CD14-positive monocyte (primary cell): Measurements from ENCODE around the gene DDX39A. TPM values are rescaled to one million over a fixed set of nuclear protein-coding genes. Genes with fewer than 3 reads are reported as not detected.

Experiments used
- DNase-seq, 3 donors: peaks; one replicate each; pipeline ENCODE4 v3.0.0-alpha.2; 2011 to 2022
- H2AFZ ChIP-seq: 2 replicates; pipeline ENCODE4 v1.6.0; 2012; ENCODE audit warnings: mild to moderate bottlenecking, low read depth, low read length, inconsistent platforms; ENCODE audit not compliant: insufficient read depth, poor library complexity, severe bottlenecking
- H3K27ac ChIP-seq, 2 donors: 1 replicate in 1 of 2; 2 replicates in 1 of 2; pipeline ENCODE4 v1.5.1; 2012 to 2013; ENCODE audit warnings: low read length in 2 of 2, control low read depth in 1 of 2, inconsistent platforms in 1 of 2, low read depth in 1 of 2, mild to moderate bottlenecking in 1 of 2
- H3K27me3 ChIP-seq, 2 donors: one replicate each; pipeline versions ENCODE4 v1.6.0 to v1.6.1; 2011 to 2013; ENCODE audit warnings: low read length in 2 of 2; ENCODE audit not compliant: control insufficient read depth in 2 of 2, insufficient read depth in 2 of 2
- H3K36me3 ChIP-seq, 2 donors: replicated peaks in 1 of 2; 1 replicate in 1 of 2; 2 replicates in 1 of 2; pipeline versions ENCODE4 v1.5.1 to v1.6.1; 2012 to 2013; ENCODE audit warnings: low read length in 2 of 2, control low read depth in 1 of 2, inconsistent platforms in 1 of 2, mild to moderate bottlenecking in 1 of 2; ENCODE audit not compliant: insufficient read depth in 2 of 2, control insufficient read depth in 1 of 2
- H3K4me1 ChIP-seq, 2 donors: 1 replicate in 1 of 2; 2 replicates in 1 of 2; pipeline versions ENCODE4 v1.5.1 to v1.6.1; 2012 to 2013; ENCODE audit warnings: low read length in 2 of 2, control low read depth in 1 of 2, inconsistent platforms in 1 of 2, mild to moderate bottlenecking in 1 of 2, moderate library complexity in 1 of 2; ENCODE audit not compliant: insufficient read depth in 2 of 2, control insufficient read depth in 1 of 2
- H3K4me2 ChIP-seq: replicated peaks from 2 replicates; pipeline ENCODE3; 2012; ENCODE audit warnings: low read length, moderate library complexity, mild to moderate bottlenecking; ENCODE audit not compliant: poor library complexity, severe bottlenecking; ENCODE audit errors: extremely low read depth
- H3K4me3 ChIP-seq, 3 experiments: fragments of 200-600 bp in 1 of 3; sonication (generic) in 1 of 3; replicated peaks in 1 of 3; 1 replicate in 2 of 3; 2 replicates in 1 of 3; pipeline ENCODE4 v1.5.1; 2011 to 2013; ENCODE audit warnings: low read length in 3 of 3, mild to moderate bottlenecking in 3 of 3, control low read depth in 2 of 3, low read depth in 2 of 3, inconsistent platforms in 1 of 3, moderate library complexity in 1 of 3
- H3K79me2 ChIP-seq: 2 replicates; pipeline ENCODE4 v1.6.0; 2012; ENCODE audit warnings: mild to moderate bottlenecking, control low read depth, inconsistent platforms, low read length, moderate library complexity; ENCODE audit not compliant: insufficient read depth
- H3K9ac ChIP-seq: 2 replicates; pipeline ENCODE4 v1.6.0; 2017; ENCODE audit warnings: low read length, mild to moderate bottlenecking; ENCODE audit not compliant: insufficient read depth, poor library complexity, severe bottlenecking
- H3K9me3 ChIP-seq, 2 donors: replicated peaks in 1 of 2; 1 replicate in 1 of 2; 2 replicates in 1 of 2; pipeline versions ENCODE4 v1.5.1 to v1.6.1; 2012 to 2013; ENCODE audit warnings: low read length in 2 of 2, control low read depth in 1 of 2; ENCODE audit not compliant: control insufficient read depth in 1 of 2, insufficient read depth in 1 of 2
- H4K20me1 ChIP-seq: 2 replicates; pipeline ENCODE4 v1.6.0; 2012; ENCODE audit warnings: mild to moderate bottlenecking, low read length, control low read depth, moderate library complexity; ENCODE audit not compliant: insufficient read depth
- H3K27ac Mint-ChIP-seq, 7 donors: one replicate each; pipeline ENCODE4 v1.8.0; 2020; ENCODE audit warnings: mild to moderate bottlenecking in 7 of 7, mixed read lengths in 7 of 7, moderate library complexity in 6 of 7, inconsistent platforms in 2 of 7
- H3K27me3 Mint-ChIP-seq, 3 donors: one replicate each; pipeline ENCODE4 v1.8.0; 2021 to 2022; ENCODE audit warnings: low read depth in 3 of 3, mild to moderate bottlenecking in 3 of 3, mixed read lengths in 3 of 3, moderate library complexity in 3 of 3, inconsistent platforms in 1 of 3
- H3K36me3 Mint-ChIP-seq, 2 donors: one replicate each; pipeline ENCODE4 v1.8.0; 2020; ENCODE audit warnings: mixed read lengths in 2 of 2, inconsistent platforms in 1 of 2, mild to moderate bottlenecking in 1 of 2
- H3K4me1 Mint-ChIP-seq: one replicate; pipeline ENCODE4 v1.8.0; 2020; ENCODE audit warnings: mild to moderate bottlenecking, mixed read lengths
- H3K4me3 Mint-ChIP-seq, 2 donors: one replicate each; pipeline ENCODE4 v1.8.0; 2020; ENCODE audit warnings: mild to moderate bottlenecking in 2 of 2, mixed read lengths in 2 of 2, moderate library complexity in 1 of 2
- H3K9me3 Mint-ChIP-seq, 7 donors: one replicate each; pipeline ENCODE4 v1.8.0; 2020 to 2022; ENCODE audit warnings: mixed read lengths in 7 of 7, mild to moderate bottlenecking in 6 of 7, moderate library complexity in 6 of 7, inconsistent platforms in 2 of 7
- CTCF ChIP-seq: fragments of 200-600 bp; IDR thresholded peaks from one replicate; pipeline ENCODE4 v1.8.0; 2022; ENCODE audit warnings: antibody characterized with exemption, mild to moderate bottlenecking
- WGBS: methylation state at CpG from one replicate; pipeline ENCODE4 v1.1.5; 2013; ENCODE audit warnings: missing lambda C conversion rate; ENCODE audit not compliant: insufficient coverage; 5-methylcytosine and 5-hydroxymethylcytosine counted together
- intact Hi-C, 2 donors: fragments of 100-400 bp; cut with micrococcal nuclease; formaldehyde crosslinking; loops; one replicate each; pipeline versions ENCODE4 v1.15.0 to v1.15.1; 2023
- polyA plus RNA-seq, 3 donors: library from polyadenylated mRNA; depleted of rRNA in 1 of 3; unstranded in 2 of 3; stranded (reverse) in 1 of 3; fragments of 300-500 nt in 2 of 3; fragments of >200 nt in 1 of 3; fragmentation: Illumina TruSeq in 2 of 3; gene quantifications; 1 replicate in 2 of 3; 2 replicates in 1 of 3; pipeline ENCODE4 v1.2.3, GENCODE V29; 2012 to 2021

The DDX39A gene
- polyA plus RNA-seq, 3 donors: 78.7 to 187 (median 83.5) TPM

DNA sequence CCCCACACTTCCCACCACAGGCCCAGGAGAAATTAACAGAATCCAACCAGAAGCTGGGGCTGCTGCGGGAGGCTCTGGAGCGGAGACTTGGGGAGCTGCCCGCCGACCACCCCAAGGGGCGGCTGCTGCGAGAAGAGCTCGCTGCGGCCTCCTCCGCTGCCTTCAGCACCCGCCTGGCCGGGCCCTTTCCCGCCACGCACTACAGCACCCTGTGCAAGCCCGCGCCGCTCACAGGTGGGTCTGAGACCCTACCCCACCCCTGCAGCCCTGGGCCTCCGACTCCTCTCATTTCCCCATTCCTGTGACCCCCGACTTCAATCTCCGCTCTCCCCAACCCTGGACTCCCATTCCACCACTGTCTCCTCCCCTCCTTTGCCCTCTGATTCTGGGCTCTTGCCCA is 31.7 kb upstream of the DDX39A start:
- Histone ChIP-seq H4K20me1 (peaks cover 69% of the 10 kb centered on the region), H3K27me3 (no peaks in the 10 kb centered on the region), H3K4me1 (no peaks in the 10 kb centered on the region), H3K27ac (no peak overlapping the region), H3K4me3 (no peak overlapping the region), H3K9me3 (peaks cover 0 to 5% of the 10 kb centered on the region in 2 donors), H2AFZ (no peak overlapping the region), H3K4me2 (no peak overlapping the region), H3K79me2 (peaks cover 27% of the 10 kb centered on the region), H3K36me3 (peaks cover 80 to 97% of the 10 kb centered on the region in 2 donors), H3K9ac (no peak overlapping the region)
- no peak for TF ChIP-seq CTCF
- no peaks in the 10 kb centered on the region for H3K27me3 Mint-ChIP-seq
- H3K9me3 Mint-ChIP-seq: peaks cover 0 to 8% (median 0%) of the 10 kb centered on the region in 7 donors
- peaks cover 80 to 98% of the 10 kb centered on the region in 2 donors for H3K36me3 Mint-ChIP-seq
- 97% methylated on average over 16 of the region's 19 CpGs for WGBS
- no peak overlapping the region for H3K4me3 Mint-ChIP-seq
- intact Hi-C loops: no loop called here
- DNase-seq: no peak
- peaks cover 3% of the 10 kb centered on the region for H3K4me1 Mint-ChIP-seq
- H3K27ac Mint-ChIP-seq: peak overlapping the region in 2 of 7 donors; percentile 15 to 46

DNA sequence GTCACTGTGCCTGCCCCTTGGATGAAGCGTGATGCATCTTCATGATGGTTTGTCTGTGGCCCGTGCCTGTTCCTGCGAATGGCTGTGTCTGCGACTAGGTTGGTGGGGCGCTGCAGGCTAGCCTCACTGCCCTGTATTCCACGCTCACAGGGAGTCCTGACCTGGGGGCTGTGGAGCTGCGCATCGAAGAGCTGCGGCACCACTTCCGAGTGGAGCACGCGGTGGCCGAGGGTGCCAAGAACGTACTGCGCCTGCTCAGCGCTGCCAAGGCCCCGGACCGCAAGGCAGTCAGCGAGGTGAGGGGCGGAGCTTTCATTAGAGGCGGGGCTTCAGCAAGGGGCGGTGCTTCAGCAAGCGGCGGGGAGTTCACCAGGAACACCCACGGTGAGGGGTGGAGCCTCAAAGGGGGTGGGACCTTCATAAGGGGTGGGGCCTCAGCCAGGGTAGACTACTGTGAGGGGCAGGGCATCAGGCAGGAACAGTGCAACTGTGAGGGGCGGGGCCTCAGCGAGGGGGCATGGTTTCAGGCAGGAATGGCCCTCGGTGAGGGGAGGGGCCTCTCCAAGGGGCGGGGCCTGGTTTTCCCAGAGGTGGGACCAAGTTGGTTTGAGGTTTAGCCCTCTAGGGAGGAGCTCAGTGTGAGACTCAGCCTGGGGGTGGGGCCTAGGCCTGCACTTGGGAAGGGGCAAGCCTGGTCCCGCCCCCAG is 31.2 kb upstream of the DDX39A start:
- H3K9ac ChIP-seq: no peak overlapping the region
- peaks cover 68% of the 10 kb centered on the region for H4K20me1 ChIP-seq
- peaks cover 3% of the 10 kb centered on the region for H3K4me1 Mint-ChIP-seq
- peak overlapping the region in 1 of 2 donors; percentile 26 for H3K27ac ChIP-seq
- H3K4me1 ChIP-seq: no peaks in the 10 kb centered on the region
- WGBS: 93% methylated on average over 25 of the region's 30 CpGs
- peak overlapping the region in 3 of 7 donors; percentile 60 to 73 (median 67) for H3K27ac Mint-ChIP-seq
- H3K4me3 Mint-ChIP-seq: no peak overlapping the region
- H3K9me3 Mint-ChIP-seq: peaks cover 0 to 8% (median 0%) of the 10 kb centered on the region in 7 donors
- H3K36me3 ChIP-seq: peaks cover 82 to 97% of the 10 kb centered on the region in 2 donors
- no peak overlapping the region for H2AFZ ChIP-seq
- no peaks in the 10 kb centered on the region for H3K27me3 Mint-ChIP-seq
- peak; percentile 33 to 57 (median 54) for DNase-seq
- intact Hi-C loops: no loop called here
- no peak overlapping the region for H3K4me2 ChIP-seq
- peaks cover 79 to 98% of the 10 kb centered on the region in 2 donors for H3K36me3 Mint-ChIP-seq
- H3K9me3 ChIP-seq: peaks cover 0 to 5% of the 10 kb centered on the region in 2 donors
- H3K4me3 ChIP-seq: no peak overlapping the region
- H3K79me2 ChIP-seq: peaks cover 28% of the 10 kb centered on the region
- TF ChIP-seq CTCF: no peak
- H3K27me3 ChIP-seq: no peaks in the 10 kb centered on the region
